HG02884 (cell line): ENCODE results near the gene PPP1R10.
"Not testable (repeated sequence)": the region's sequence is repeated elsewhere in the genome, so short reads cannot be mapped to it uniquely, and the experiment has no call there.

ENCODE experiments used
- ATAC-seq: cut with Tn5 transposase; IDR thresholded peaks from one replicate; pipeline ENCODE4 v1.9.1; 2021; ENCODE audit warnings: mild to moderate bottlenecking, moderate library complexity; ENCODE audit not compliant: unreplicated experiment

The PPP1R10 gene

GRCh38 chr6:30599625-30600324 lies 17.3 kb downstream of the PPP1R10 start:
- no peak for ATAC-seq

GRCh38 chr6:30598912-30599624 lies 18.0 kb downstream of the PPP1R10 start:
- ATAC-seq = no peak

GRCh38 chr6:30597315-30598144 lies 19.5 kb downstream of the PPP1R10 start:
- not testable (repeated sequence) for ATAC-seq

- ATAC-seq = no peak
Measured at GRCh38 chr6:30592287-30592686, 24.8 kb downstream of the PPP1R10 start.

GRCh38 chr6:30591008-30591407 lies 26.0 kb downstream of the PPP1R10 start:
- no peak for ATAC-seq

- ATAC-seq = no peak
Measured at GRCh38 chr6:30590509-30590908, 26.5 kb downstream of the PPP1R10 start.

- no peak for ATAC-seq
Measured at GRCh38 chr6:30589754-30590358, 27.2 kb downstream of the PPP1R10 start.

- no peak for ATAC-seq
Measured at GRCh38 chr6:30583921-30584320, 33.1 kb downstream of the PPP1R10 start.

GRCh38 chr6:30578051-30578450 lies 39.0 kb downstream of the PPP1R10 start:
- no peak for ATAC-seq

GRCh38 chr6:30573113-30573512 lies 43.9 kb downstream of the PPP1R10 start:
- ATAC-seq = no peak

- no peak for ATAC-seq
Measured at GRCh38 chr6:30572148-30572547, 44.9 kb downstream of the PPP1R10 start.

- ATAC-seq = peak; percentile 2
Measured at GRCh38 chr6:30571762-30572082, 45.3 kb downstream of the PPP1R10 start.

- ATAC-seq = peak; percentile 88
Measured at GRCh38 chr6:30571075-30571761, 45.8 kb downstream of the PPP1R10 start, which contains the start of gene ABCF1. ABCF1 (plus strand) TSS chr6:30571442; CDS start chr6:30571488, 46 bp downstream.

- no peak for ATAC-seq
Measured at GRCh38 chr6:30570740-30571074, 46.3 kb downstream of the PPP1R10 start.

- no peak for ATAC-seq
Measured at GRCh38 chr6:30570263-30570662, 46.8 kb downstream of the PPP1R10 start.

- no peak for ATAC-seq
Measured at GRCh38 chr6:30568245-30568644, 48.8 kb downstream of the PPP1R10 start.

- ATAC-seq = no peak
Measured at GRCh38 chr6:30565772-30566171, 51.3 kb downstream of the PPP1R10 start.

- no peak for ATAC-seq
Measured at GRCh38 chr6:30564114-30564513, 52.9 kb downstream of the PPP1R10 start.

- no peak for ATAC-seq
Measured at GRCh38 chr6:30562470-30563425, 54.3 kb downstream of the PPP1R10 start.

- ATAC-seq = no peak
Measured at GRCh38 chr6:30560930-30561329, 56.1 kb downstream of the PPP1R10 start.
